ENCODE results near the gene HAUS7.

Gene HAUS7

DNA sequence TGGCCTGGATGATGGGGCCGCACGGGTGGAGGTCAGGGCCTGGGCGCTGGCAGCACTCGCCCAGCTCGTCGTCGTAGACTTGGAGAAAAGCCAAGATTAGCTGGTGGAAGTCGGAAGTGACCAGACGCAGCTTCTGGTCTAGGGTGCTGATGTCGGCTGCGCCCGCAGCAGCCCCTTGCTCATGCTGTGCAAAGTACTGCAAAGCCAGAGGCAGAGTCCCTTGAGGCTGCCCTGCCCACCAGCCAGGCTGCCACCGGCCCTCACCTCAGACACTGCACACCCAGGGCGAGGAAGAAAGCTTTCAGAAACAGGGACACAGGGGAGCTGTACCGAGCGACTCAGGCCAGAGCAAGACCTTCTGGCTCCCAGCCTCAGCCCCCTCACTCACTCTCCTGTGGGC, 14.8 kb downstream of the HAUS7 start:
- no peak overlapping the region for H3K27ac ChIP-seq
- TF ChIP-seq ZFX (IDR thresholded peaks at IDR 0.05): no peak
- TF ChIP-seq, protein P1, sequence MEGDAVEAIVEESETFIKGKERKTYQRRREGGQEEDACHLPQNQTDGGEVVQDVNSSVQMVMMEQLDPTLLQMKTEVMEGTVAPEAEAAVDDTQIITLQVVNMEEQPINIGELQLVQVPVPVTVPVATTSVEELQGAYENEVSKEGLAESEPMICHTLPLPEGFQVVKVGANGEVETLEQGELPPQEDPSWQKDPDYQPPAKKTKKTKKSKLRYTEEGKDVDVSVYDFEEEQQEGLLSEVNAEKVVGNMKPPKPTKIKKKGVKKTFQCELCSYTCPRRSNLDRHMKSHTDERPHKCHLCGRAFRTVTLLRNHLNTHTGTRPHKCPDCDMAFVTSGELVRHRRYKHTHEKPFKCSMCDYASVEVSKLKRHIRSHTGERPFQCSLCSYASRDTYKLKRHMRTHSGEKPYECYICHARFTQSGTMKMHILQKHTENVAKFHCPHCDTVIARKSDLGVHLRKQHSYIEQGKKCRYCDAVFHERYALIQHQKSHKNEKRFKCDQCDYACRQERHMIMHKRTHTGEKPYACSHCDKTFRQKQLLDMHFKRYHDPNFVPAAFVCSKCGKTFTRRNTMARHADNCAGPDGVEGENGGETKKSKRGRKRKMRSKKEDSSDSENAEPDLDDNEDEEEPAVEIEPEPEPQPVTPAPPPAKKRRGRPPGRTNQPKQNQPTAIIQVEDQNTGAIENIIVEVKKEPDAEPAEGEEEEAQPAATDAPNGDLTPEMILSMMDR (conservative IDR thresholded peaks at IDR 0.05): no peak

DNA sequence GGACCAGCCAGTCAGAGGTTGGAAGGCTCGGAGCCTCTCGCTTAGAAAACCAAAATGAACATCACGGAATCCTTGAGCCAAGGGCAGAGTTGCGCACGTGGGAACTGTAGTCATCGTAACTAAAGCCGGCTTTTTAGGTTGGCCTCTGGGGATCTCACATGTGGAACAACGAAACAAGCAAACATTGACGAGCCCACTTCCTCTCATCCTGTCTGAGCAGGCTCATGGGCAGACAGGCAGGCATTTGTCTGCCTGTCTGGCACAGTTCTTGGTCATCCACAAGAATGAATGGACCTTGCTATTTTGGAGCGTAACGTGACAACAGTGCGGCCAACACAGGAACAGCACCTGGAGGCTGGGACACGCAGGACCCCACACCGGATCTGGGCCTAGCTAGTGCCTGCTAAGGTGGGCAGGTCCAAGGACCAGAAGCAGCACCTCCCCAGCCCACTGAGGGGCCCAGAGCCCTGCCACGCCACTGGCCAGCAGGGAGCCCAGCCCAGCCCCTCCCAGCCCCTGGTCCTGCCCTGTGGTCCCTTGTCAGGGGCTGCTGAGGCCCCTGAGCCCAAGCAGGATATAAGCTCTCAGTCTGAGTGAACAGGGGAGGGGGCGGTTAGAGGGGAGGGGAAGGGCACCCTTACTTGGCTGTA, 15.3 kb downstream of the HAUS7 start:
- TF ChIP-seq ZFX (IDR thresholded peaks at IDR 0.05): no peak
- TF ChIP-seq, protein P1 (conservative IDR thresholded peaks at IDR 0.05): no peak
- no peak overlapping the region for H3K27ac ChIP-seq

DNA sequence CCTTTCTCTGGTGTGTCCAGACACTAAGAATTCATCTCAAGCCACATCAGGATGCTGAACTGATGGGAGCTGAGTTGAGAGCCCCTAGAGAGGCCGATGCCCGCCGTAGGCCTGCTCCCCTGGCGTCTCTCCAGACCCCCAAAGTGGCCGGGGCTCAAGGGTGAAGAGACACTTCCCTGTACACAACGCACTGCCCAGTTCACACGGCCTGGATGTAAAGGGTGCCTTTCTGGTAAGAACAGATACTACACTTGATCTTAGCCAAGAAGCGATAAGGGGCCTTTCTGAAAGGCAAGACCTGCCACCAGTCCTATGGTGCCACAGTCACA, 19.5 kb downstream of the HAUS7 start:
- no peak for TF ChIP-seq ZFX (IDR thresholded peaks at IDR 0.05)
- TF ChIP-seq, protein P1 (conservative IDR thresholded peaks at IDR 0.05): no peak
- no peak overlapping the region for H3K27ac ChIP-seq

DNA sequence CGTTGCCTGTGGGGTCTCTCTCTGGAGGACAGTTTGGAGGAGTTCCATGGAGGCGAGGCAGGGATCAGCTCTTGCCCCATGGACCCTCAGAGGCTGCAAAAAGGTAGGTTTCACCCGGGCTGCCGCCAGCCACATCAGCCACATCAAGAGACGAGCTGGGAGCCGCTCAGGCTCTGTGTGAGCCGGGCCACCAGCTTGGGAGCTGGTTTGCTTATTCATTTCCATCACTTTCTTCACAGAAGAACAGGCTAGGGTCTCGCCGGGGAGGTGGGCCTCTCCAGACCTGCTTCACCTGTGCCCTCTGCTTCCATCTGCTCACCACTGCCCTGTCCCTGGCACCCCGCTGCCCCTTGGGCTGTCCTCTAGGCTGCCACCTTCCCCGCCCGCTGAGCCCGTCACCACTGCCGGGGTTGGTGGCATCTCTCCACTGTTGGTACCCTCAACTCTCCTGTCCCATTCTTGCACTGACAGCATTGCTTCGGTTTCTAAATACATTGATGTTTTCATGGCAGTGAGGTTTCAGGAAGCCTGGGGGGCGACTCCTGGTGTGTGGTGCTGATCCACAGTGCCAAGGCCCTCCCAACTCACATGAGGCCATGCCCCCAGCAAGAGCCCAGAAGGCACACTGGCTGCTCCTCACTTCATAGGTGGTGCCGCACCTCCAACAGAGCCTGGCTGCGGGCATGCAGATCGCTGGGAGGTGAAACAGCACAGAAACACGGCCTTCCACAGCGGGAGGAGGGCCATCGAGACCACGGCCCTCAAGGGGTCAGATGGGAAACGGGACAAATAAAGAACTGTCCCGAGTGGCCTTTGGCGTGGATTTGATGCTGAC, 20.0 kb downstream of the HAUS7 start:
- no peak for TF ChIP-seq ZFX (IDR thresholded peaks at IDR 0.05)
- TF ChIP-seq, protein P1 (conservative IDR thresholded peaks at IDR 0.05): no peak
- no peak overlapping the region for H3K27ac ChIP-seq

DNA sequence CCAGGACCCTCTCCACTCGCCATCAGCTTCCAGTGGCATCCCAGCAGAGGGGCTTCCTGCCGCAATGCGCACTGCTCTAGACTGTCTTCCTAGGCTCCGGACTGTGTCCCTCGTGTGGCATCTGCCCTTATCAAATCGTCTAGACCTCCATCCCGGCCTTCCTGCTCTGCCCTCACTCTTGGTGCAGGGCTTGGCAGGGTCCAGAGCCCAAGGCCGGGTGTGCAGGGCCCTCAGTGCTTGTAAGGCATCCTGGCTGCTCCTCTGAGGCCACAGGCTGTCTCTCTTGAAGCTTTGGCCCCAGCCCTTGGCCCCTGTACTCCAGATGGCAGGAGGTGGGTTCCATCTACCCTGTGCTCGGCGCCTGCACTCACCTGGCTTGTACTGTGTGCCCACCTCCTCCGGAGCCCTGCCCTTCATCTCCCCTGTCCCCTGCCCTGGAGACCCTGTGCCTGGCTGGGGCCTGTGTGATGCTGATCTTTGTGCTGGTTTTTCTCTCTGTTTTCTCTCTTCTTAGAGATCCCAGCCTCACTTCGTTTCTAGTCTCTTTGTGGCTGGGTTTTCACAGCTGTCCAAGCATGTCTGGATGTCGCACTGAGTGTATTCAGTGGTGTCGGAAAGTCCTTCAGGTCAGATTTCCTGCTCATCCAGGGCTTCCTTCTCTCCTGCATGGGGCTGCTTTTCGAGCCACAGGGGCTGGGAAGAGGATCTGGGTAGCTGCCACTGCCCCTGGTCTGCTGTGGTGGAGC, 20.8 kb downstream of the HAUS7 start:
- no peak for TF ChIP-seq ZFX (IDR thresholded peaks at IDR 0.05)
- TF ChIP-seq, protein P1 (conservative IDR thresholded peaks at IDR 0.05): no peak
- H3K27ac ChIP-seq: no peak overlapping the region

DNA sequence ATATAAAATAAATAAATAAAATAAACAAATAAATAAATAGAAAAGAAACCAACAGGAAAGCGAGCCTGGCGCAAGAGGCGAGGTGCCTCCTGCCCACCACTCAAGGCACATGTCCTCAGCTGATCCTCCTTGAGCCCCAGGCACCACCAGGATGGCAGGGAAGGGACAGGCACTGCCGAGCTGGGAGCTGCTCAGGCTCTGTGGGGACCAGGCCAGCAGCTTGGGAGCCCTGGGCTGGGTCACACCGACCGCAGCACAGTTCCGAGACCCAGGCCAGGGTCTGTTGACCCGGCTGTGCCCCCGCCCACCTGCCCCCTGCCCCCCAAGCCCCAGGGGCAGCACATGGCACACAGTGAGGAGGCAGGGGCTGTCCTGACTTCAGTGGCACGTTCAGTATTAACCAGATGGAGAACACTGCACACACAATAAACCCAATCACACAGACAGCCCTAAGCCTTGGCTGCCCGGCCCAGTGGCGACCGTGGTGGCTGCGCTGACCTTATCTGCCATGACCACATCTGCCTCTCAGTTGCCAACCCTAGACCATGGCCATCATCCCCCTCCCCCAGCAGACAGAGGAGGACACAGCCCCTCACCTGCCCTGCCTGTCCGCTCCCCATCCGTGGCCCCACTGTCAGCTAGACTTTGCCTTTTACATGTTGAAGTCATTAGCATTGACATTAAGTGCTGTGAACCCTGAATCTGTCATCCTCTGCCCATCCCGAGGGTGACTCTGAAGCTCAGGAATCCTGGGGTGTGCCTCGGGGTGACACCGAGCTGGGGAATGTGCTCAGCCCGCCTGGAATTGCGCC, 21.6 kb downstream of the HAUS7 start:
- TF ChIP-seq ZFX (IDR thresholded peaks at IDR 0.05): no peak
- TF ChIP-seq, protein P1 (conservative IDR thresholded peaks at IDR 0.05): no peak
- no peak overlapping the region for H3K27ac ChIP-seq

All from C4-2B (cell line).